GM12878 (cell line): ENCODE data around the gene GNAO1. TPM values are rescaled to one million over a fixed set of nuclear protein-coding genes. Genes with fewer than 3 reads are reported as not detected.

Experiments used
- ATAC-seq: fragments of 200-7000 bp; cut with Tn5 transposase; 3 replicates; pipeline ENCODE4 v1.9.1; 2020; ENCODE audit warnings: mild to moderate bottlenecking, moderate library complexity
- BruUV-seq: library from RNA; stranded (reverse); fragments of 400-500 nt; replicated peaks from 2 replicates; lab custom pipeline; 2021; lab: Mats Ljungman, UMichigan
- CTCF ChIA-PET: fragments of 300-600 bp; sonication (Branson Sonifier 250); formaldehyde crosslinking; extraction: SDS; loops from one replicate; lab custom pipeline; 2021; ENCODE audit warnings: inconsistent platforms; lab: Yijun Ruan, JAX
- POLR2A ChIA-PET: fragments of 350-600 bp; formaldehyde crosslinking; extraction: SDS; loops from one replicate; lab custom pipeline; 2021; ENCODE audit warnings: inconsistent platforms; lab: Charles Lee
- RAD21 ChIA-PET: fragments of 300-600 bp; sonication (Branson Sonifier 250); formaldehyde crosslinking; loops from one replicate; lab custom pipeline; 2023; ENCODE audit warnings: antibody characterized with exemption; ENCODE audit not compliant: unreplicated experiment; lab: Charles Lee
- SMC1A ChIA-PET: fragments of 300-600 bp; sonication (Branson Sonifier 250); formaldehyde crosslinking; loops from one replicate; lab custom pipeline; 2023; ENCODE audit not compliant: unreplicated experiment, uncharacterized antibody; lab: Charles Lee
- DNase-seq: peaks from one replicate; pipeline ENCODE4 v3.0.0-alpha.2; 2011; ENCODE audit warnings: low read depth, low spot score
- FAIRE-seq: peaks from 3 replicates; lab custom pipeline; 2011; peaks lifted over from hg19 to GRCh38; lab: Jason Lieb, UNC
- H2AFZ ChIP-seq: 2 replicates; pipeline ENCODE4 v1.6.0; 2011; ENCODE audit warnings: low read depth, low read length, control low read depth; ENCODE audit not compliant: control insufficient read depth
- H3K27ac ChIP-seq: 2 replicates; pipeline ENCODE4 v1.5.1; 2011; ENCODE audit warnings: control low read depth; ENCODE audit not compliant: control insufficient read depth, insufficient read depth
- H3K27me3 ChIP-seq, 2 experiments: replicated peaks in 1 of 2; 2 replicates each; pipeline versions ENCODE4 v1.6.0 to v1.6.1; 2011; ENCODE audit warnings: low read length in 1 of 2; ENCODE audit not compliant: control insufficient read depth in 2 of 2, insufficient read depth in 2 of 2
- H3K36me3 ChIP-seq, 2 experiments: 2 replicates each; pipeline ENCODE4 v1.5.1; 2011; ENCODE audit warnings: low read length in 1 of 2; ENCODE audit not compliant: control insufficient read depth in 2 of 2, insufficient read depth in 2 of 2
- H3K4me1 ChIP-seq: 2 replicates; pipeline ENCODE4 v1.6.1; 2011; ENCODE audit warnings: mild to moderate bottlenecking, low read length, moderate library complexity, mixed read lengths; ENCODE audit not compliant: control insufficient read depth, insufficient read depth
- H3K4me2 ChIP-seq: 2 replicates; pipeline ENCODE4 v1.6.0; 2011; ENCODE audit warnings: control low read depth; ENCODE audit not compliant: control insufficient read depth, insufficient read depth
- H3K4me3 ChIP-seq: fragments of 200-600 bp; sonication (generic); 2 replicates; pipeline ENCODE4 v1.5.1; 2016
- H3K79me2 ChIP-seq: 2 replicates; pipeline ENCODE4 v1.6.0; 2011; ENCODE audit warnings: low read length; ENCODE audit not compliant: control insufficient read depth, insufficient read depth
- H3K9ac ChIP-seq: 2 replicates; pipeline ENCODE4 v1.8.0; 2011; ENCODE audit warnings: low read length, control low read depth, mixed read lengths; ENCODE audit not compliant: control insufficient read depth, insufficient read depth
- H3K9me3 ChIP-seq: replicated peaks from 3 replicates; pipeline ENCODE4 v1.5.1; 2011; ENCODE audit warnings: mild to moderate bottlenecking, low read length; ENCODE audit not compliant: control insufficient read depth, insufficient read depth
- H4K20me1 ChIP-seq: 2 replicates; pipeline ENCODE4 v1.6.0; 2011; ENCODE audit not compliant: control insufficient read depth, insufficient read depth
- DPF2 ChIP-seq: fragments of 450-650 bp; IDR thresholded peaks from 2 replicates; pipeline ENCODE4 v1.6.1; 2017; ENCODE audit warnings: mild to moderate bottlenecking
- ELK1 ChIP-seq: IDR thresholded peaks from 2 replicates; pipeline ENCODE4 v1.6.1; 2012; ENCODE audit warnings: low read depth, low read length, improper control_type of control experiment
- EZH2 ChIP-seq: IDR thresholded peaks from 2 replicates; pipeline ENCODE4 v1.6.1; 2012; ENCODE audit warnings: low read depth, mild to moderate bottlenecking, control low read depth, inconsistent platforms, low read length, borderline replicate concordance; ENCODE audit not compliant: control insufficient read depth
- GATAD2B ChIP-seq: fragments of 450-650 bp; conservative IDR thresholded peaks from 2 replicates; pipeline ENCODE4 v1.6.1; 2017; ENCODE audit warnings: low read depth, mild to moderate bottlenecking, moderate library complexity
- JUND ChIP-seq: IDR thresholded peaks from 2 replicates; pipeline ENCODE4 v1.6.1; 2012; ENCODE audit warnings: low read depth, mild to moderate bottlenecking, low read length, improper control_type of control experiment, moderate library complexity
- MEF2A ChIP-seq: IDR thresholded peaks from 2 replicates; pipeline ENCODE4 v1.6.1; 2011; ENCODE audit warnings: low read depth, mild to moderate bottlenecking, low read length, moderate library complexity; ENCODE audit not compliant: insufficient read depth
- SMAD1 ChIP-seq: fragments of 450-650 bp; IDR thresholded peaks from 2 replicates; pipeline ENCODE4 v1.6.1; 2018; ENCODE audit warnings: mild to moderate bottlenecking, low read depth; ENCODE audit not compliant: partially characterized antibody
- WRNIP1 ChIP-seq: IDR thresholded peaks from 2 replicates; pipeline ENCODE4 v1.6.1; 2011; ENCODE audit warnings: low read depth, low read length, improper control_type of control experiment, borderline replicate concordance
- ZNF207 ChIP-seq: fragments of 450-650 bp; IDR thresholded peaks from 2 replicates; pipeline ENCODE4 v1.6.1; 2014; ENCODE audit warnings: antibody characterized with exemption, mild to moderate bottlenecking, borderline replicate concordance
- WGBS: methylation state at CpG from one replicate; pipeline ENCODE4 v1.1.6; 2016; ENCODE audit warnings: low lambda C conversion rate; ENCODE audit not compliant: insufficient replicate concordance, insufficient coverage; ENCODE audit errors: missing lambda C conversion rate; 5-methylcytosine and 5-hydroxymethylcytosine counted together
- in situ Hi-C: fragments of 300-500 bp; cut with MboI; formaldehyde crosslinking; loops from 9 replicates; pipeline ENCODE4 v1.14.3; 2018; ENCODE audit warnings: mixed read lengths
- intact Hi-C: fragments of 100-400 bp; cut with micrococcal nuclease; formaldehyde crosslinking; loops from one replicate; pipeline ENCODE4 v1.14.2; 2022; ENCODE audit not compliant: unreplicated experiment
- polyA plus RNA-seq, 11 experiments: library from polyadenylated mRNA; depleted of rRNA in 4 of 11; unstranded in 6 of 11; stranded (reverse) in 5 of 11; fragments of >200 nt; fragmentation: Nextera tagmentation in 4 of 11; fragmentation: Illumina TruSeq in 1 of 11; extraction: Ambion mirVana in 4 of 11; extraction: Trizol in 1 of 11; gene quantifications; 1 replicate in 1 of 11; 2 replicates in 10 of 11; pipeline versions ENCODE4 v1.2.1 to v1.2.3, GENCODE V29; 2011 to 2016; ENCODE audit warnings: inconsistent platforms in 2 of 11, missing spikeins in 2 of 11, low read depth in 1 of 11
- total RNA-seq, 4 experiments: library from RNA; depleted of rRNA in 3 of 4; stranded (reverse); fragments of >200 nt in 3 of 4; fragmentation: Illumina TruSeq in 1 of 4; extraction: Trizol in 1 of 4; gene quantifications; 2 replicates each; pipeline versions ENCODE4 v1.2.1 to v1.2.3, GENCODE V29; 2013 to 2021
- TF ChIP-seq, protein P1 (sequence below): fragments of 450-650 bp; formaldehyde crosslinking; IDR thresholded peaks from 2 replicates; pipeline ENCODE4 v1.5.0; 2022; ENCODE audit warnings: mild to moderate bottlenecking, missing genetic modification characterization
- TF ChIP-seq, protein P2 (sequence below): fragments of 450-650 bp; formaldehyde crosslinking; IDR thresholded peaks from 2 replicates; pipeline ENCODE4 v1.4.0; 2022; ENCODE audit warnings: mild to moderate bottlenecking, moderate library complexity
- TF ChIP-seq, protein P3 (sequence below): fragments of 450-650 bp; conservative IDR thresholded peaks from 2 replicates; pipeline ENCODE4 v1.6.1; 2017; ENCODE audit warnings: mild to moderate bottlenecking, moderate library complexity

The GNAO1 gene
- total and polyA plus RNA-seq, 10 of the 15 experiments (the other 5 are each of a cell fraction or from before 2014, with no cell fraction given) = 0.05 to 0.28 (median 0.14) TPM; not detected in 6

GRCh38 chr16:56198755-56199114 is 7.4 kb downstream of the GNAO1 start:
- Histone ChIP-seq H2AFZ (no peak overlapping the region), H3K9ac (no peak overlapping the region), H3K4me1 (peaks cover 22% of the 10 kb centered on the region), H4K20me1 (no peaks in the 10 kb centered on the region), H3K27ac (no peak overlapping the region), H3K36me3 (no peaks in the 10 kb centered on the region), H3K4me2 (no peak overlapping the region), H3K4me3 (no peak overlapping the region), H3K79me2 (no peaks in the 10 kb centered on the region), H3K9me3 (no peaks in the 10 kb centered on the region; the same call in 2 of the 3 replicates), H3K27me3 (peaks cover 5 to 9% of the 10 kb centered on the region in 2 experiments)
- POLR2A ChIA-PET = no interaction called here
- DNase-seq = no peak
- in situ Hi-C loops (no loop called here), intact Hi-C loops (loop anchor here (2.0 kb wide), 1 partner anchor 34 kb away; no protein-coding TSS in a partner anchor)
- CTCF ChIA-PET = interaction anchor here (1.2 to 1.5 kb wide), 2 partner anchors 35 to 253 kb away, joined by 3 to 5 read pairs; no protein-coding TSS in a partner anchor
- 2% methylated on average over 4 of the region's 4 CpGs for WGBS
- SMC1A ChIA-PET = no interaction called here
- no TSS peak for BruUV-seq
- RAD21 ChIA-PET = interaction anchor here (1.1 kb wide), 1 partner anchor 60 kb away, joined by 3 read pairs; no protein-coding TSS in a partner anchor
- no peak for FAIRE-seq
- no peak; the same call in 2 of the 3 replicates for ATAC-seq
- TF ChIP-seq ZNF207 = no peak
- TF ChIP-seq SMAD1 = no peak
- TF ChIP-seq EZH2 = no peak
- TF ChIP-seq, protein P1, sequence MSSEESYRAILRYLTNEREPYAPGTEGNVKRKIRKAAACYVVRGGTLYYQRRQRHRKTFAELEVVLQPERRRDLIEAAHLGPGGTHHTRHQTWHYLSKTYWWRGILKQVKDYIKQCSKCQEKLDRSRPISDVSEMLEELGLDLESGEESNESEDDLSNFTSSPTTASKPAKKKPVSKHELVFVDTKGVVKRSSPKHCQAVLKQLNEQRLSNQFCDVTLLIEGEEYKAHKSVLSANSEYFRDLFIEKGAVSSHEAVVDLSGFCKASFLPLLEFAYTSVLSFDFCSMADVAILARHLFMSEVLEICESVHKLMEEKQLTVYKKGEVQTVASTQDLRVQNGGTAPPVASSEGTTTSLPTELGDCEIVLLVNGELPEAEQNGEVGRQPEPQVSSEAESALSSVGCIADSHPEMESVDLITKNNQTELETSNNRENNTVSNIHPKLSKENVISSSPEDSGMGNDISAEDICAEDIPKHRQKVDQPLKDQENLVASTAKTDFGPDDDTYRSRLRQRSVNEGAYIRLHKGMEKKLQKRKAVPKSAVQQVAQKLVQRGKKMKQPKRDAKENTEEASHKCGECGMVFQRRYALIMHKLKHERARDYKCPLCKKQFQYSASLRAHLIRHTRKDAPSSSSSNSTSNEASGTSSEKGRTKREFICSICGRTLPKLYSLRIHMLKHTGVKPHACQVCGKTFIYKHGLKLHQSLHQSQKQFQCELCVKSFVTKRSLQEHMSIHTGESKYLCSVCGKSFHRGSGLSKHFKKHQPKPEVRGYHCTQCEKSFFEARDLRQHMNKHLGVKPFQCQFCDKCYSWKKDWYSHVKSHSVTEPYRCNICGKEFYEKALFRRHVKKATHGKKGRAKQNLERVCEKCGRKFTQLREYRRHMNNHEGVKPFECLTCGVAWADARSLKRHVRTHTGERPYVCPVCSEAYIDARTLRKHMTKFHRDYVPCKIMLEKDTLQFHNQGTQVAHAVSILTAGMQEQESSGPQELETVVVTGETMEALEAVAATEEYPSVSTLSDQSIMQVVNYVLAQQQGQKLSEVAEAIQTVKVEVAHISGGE = no peak
- no peak for TF ChIP-seq MEF2A
- TF ChIP-seq, protein P2, sequence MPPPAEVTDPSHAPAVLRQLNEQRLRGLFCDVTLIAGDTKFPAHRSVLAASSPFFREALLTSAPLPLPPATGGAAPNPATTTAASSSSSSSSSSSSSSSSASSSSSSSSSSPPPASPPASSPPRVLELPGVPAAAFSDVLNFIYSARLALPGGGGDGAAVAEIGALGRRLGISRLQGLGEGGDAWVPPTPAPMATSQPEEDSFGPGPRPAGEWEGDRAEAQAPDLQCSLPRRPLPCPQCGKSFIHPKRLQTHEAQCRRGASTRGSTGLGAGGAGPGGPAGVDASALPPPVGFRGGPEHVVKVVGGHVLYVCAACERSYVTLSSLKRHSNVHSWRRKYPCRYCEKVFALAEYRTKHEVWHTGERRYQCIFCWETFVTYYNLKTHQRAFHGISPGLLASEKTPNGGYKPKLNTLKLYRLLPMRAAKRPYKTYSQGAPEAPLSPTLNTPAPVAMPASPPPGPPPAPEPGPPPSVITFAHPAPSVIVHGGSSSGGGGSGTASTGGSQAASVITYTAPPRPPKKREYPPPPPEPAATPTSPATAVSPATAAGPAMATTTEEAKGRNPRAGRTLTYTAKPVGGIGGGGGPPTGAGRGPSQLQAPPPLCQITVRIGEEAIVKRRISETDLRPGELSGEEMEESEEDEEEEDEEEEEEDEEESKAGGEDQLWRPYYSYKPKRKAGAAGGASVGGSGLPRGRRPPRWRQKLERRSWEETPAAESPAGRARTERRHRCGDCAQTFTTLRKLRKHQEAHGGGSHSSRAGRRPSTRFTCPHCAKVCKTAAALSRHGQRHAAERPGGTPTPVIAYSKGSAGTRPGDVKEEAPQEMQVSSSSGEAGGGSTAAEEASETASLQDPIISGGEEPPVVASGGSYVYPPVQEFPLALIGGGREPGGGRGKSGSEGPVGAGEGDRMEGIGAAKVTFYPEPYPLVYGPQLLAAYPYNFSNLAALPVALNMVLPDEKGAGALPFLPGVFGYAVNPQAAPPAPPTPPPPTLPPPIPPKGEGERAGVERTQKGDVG (CRISPR knock-in tag) = no peak
- TF ChIP-seq ELK1 = no peak
- TF ChIP-seq DPF2 = no peak
- TF ChIP-seq WRNIP1 = no peak
- TF ChIP-seq, protein P3, sequence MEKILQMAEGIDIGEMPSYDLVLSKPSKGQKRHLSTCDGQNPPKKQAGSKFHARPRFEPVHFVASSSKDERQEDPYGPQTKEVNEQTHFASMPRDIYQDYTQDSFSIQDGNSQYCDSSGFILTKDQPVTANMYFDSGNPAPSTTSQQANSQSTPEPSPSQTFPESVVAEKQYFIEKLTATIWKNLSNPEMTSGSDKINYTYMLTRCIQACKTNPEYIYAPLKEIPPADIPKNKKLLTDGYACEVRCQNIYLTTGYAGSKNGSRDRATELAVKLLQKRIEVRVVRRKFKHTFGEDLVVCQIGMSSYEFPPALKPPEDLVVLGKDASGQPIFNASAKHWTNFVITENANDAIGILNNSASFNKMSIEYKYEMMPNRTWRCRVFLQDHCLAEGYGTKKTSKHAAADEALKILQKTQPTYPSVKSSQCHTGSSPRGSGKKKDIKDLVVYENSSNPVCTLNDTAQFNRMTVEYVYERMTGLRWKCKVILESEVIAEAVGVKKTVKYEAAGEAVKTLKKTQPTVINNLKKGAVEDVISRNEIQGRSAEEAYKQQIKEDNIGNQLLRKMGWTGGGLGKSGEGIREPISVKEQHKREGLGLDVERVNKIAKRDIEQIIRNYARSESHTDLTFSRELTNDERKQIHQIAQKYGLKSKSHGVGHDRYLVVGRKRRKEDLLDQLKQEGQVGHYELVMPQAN = no peak
- no peak for TF ChIP-seq GATAD2B
- TF ChIP-seq JUND = no peak
